GM12892 (cell line): ENCODE results near the gene CHST11.
"Not testable (repeated sequence)": the region's sequence is repeated elsewhere in the genome, so short reads cannot be mapped to it uniquely, and the experiment has no call there.

Source experiments
- POLR2A ChIP-seq: IDR thresholded peaks from 2 replicates; pipeline ENCODE4 v1.6.1; 2011; ENCODE audit warnings: low read depth, low read length, control low read depth
- POLR2AphosphoS5 ChIP-seq: IDR thresholded peaks from 2 replicates; pipeline ENCODE4 v1.6.1; 2011; ENCODE audit warnings: low read depth, low read length, control low read depth
- TAF1 ChIP-seq: IDR thresholded peaks from 2 replicates; pipeline ENCODE4 v1.6.1; 2011; ENCODE audit warnings: low read depth, mild to moderate bottlenecking, control low read depth, low read length, borderline replicate concordance

- TF ChIP-seq TAF1, POLR2AphosphoS5, POLR2A: not testable (repeated sequence)
Measured at GRCh38 chr12:104574353-104574752, 117.6 kb downstream of the CHST11 start.
